HG03354 (cell line): ENCODE measurements around the gene ATG7.
"Not testable (repeated sequence)": the region's sequence is repeated elsewhere in the genome, so short reads cannot be mapped to it uniquely, and the experiment has no call there.

Experiments used
- ATAC-seq: cut with Tn5 transposase; IDR thresholded peaks from one replicate; pipeline ENCODE4 v1.9.1; 2021; ENCODE audit warnings: mild to moderate bottlenecking; ENCODE audit not compliant: unreplicated experiment, poor library complexity, severe bottlenecking

Gene ATG7

GRCh38 chr3:11481556-11481955 lies 209.4 kb downstream of the ATG7 start:
- no peak for ATAC-seq

GRCh38 chr3:11482021-11482420 lies 209.8 kb downstream of the ATG7 start:
- no peak for ATAC-seq

GRCh38 chr3:11488356-11488755 lies 216.2 kb downstream of the ATG7 start:
- not testable (repeated sequence) for ATAC-seq

- ATAC-seq: no peak
These were observed 222.1 kb downstream of the ATG7 start for GRCh38 chr3:11494131-11494916.

- no peak for ATAC-seq
These were observed 223.9 kb downstream of the ATG7 start for GRCh38 chr3:11495948-11496557.

GRCh38 chr3:11498177-11498576 lies 226.0 kb downstream of the ATG7 start:
- ATAC-seq: no peak

- no peak for ATAC-seq
These were observed 226.4 kb downstream of the ATG7 start for GRCh38 chr3:11498646-11499045.

GRCh38 chr3:11499144-11499543 lies 226.9 kb downstream of the ATG7 start:
- ATAC-seq: no peak

GRCh38 chr3:11502413-11502812 lies 230.2 kb downstream of the ATG7 start:
- not testable (repeated sequence) for ATAC-seq

GRCh38 chr3:11507719-11508118 lies 235.5 kb downstream of the ATG7 start:
- no peak for ATAC-seq

- no peak for ATAC-seq
These were observed 236.4 kb downstream of the ATG7 start for GRCh38 chr3:11508346-11509172.

GRCh38 chr3:11509173-11510000 lies 237.2 kb downstream of the ATG7 start:
- no peak for ATAC-seq

- no peak for ATAC-seq
These were observed 237.8 kb downstream of the ATG7 start for GRCh38 chr3:11510001-11510340.

- no peak for ATAC-seq
These were observed 238.2 kb downstream of the ATG7 start for GRCh38 chr3:11510356-11510755.

- not testable (repeated sequence) for ATAC-seq
These were observed 239.4 kb downstream of the ATG7 start for GRCh38 chr3:11511606-11512005.

- not testable (repeated sequence) for ATAC-seq
These were observed 241.1 kb downstream of the ATG7 start for GRCh38 chr3:11513125-11513816.

GRCh38 chr3:11513817-11514135 lies 241.6 kb downstream of the ATG7 start:
- ATAC-seq: no peak

- no peak for ATAC-seq
These were observed 242.1 kb downstream of the ATG7 start for GRCh38 chr3:11514191-11514821.

- no peak for ATAC-seq
These were observed 245.4 kb downstream of the ATG7 start for GRCh38 chr3:11517601-11518000.
